Left forelimb (tissue), 1 donor: ENCODE measurements around the gene COX6A2.
A peak's percentile ranks its signal among the peaks of the same experiment; 100 is the strongest.

Source experiments
- DNase-seq: peaks from one replicate; pipeline ENCODE4 v3.0.0-alpha.2; 2018; ENCODE audit warnings: low spot score

Gene COX6A2

DNA sequence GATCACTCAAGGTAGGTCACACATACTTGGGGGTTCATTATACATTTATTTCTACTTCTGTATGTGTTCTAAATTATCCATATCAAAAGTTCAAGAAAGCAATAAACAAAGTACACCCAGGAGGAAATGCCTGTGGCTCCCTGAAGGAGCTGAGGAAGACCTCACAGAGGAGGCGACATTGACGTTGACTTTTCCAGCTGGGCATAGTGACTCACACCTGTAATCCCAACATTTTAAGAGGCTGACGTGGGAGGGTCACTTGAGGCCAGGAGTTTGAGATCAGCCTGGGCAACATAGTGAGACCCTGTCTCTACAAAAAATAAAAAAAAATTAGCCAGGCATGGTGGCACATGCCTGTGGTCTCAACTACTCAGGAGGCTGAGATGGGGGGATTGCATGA lies 18.7 kb downstream of the COX6A2 start:
- DNase-seq, result peak; percentile 1

DNA sequence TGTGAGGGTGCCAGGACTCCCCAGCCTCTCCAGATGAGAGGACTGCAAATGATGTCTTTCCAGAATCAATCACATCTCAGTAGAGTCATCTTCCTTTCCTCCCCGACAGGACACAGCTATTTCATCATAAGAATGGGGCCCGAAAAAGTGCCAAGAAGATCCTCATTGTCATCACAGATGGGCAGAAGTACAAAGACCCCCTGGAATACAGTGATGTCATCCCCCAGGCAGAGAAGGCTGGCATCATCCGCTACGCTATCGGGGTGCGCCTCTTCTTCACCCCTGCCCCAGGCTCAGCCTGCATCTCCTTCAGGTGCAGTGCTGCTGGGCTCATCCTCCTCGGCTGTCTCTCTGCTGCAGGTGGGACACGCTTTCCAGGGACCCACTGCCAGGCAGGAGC lies 20.8 kb downstream of the COX6A2 start:
- peak; percentile 34 for DNase-seq

DNA sequence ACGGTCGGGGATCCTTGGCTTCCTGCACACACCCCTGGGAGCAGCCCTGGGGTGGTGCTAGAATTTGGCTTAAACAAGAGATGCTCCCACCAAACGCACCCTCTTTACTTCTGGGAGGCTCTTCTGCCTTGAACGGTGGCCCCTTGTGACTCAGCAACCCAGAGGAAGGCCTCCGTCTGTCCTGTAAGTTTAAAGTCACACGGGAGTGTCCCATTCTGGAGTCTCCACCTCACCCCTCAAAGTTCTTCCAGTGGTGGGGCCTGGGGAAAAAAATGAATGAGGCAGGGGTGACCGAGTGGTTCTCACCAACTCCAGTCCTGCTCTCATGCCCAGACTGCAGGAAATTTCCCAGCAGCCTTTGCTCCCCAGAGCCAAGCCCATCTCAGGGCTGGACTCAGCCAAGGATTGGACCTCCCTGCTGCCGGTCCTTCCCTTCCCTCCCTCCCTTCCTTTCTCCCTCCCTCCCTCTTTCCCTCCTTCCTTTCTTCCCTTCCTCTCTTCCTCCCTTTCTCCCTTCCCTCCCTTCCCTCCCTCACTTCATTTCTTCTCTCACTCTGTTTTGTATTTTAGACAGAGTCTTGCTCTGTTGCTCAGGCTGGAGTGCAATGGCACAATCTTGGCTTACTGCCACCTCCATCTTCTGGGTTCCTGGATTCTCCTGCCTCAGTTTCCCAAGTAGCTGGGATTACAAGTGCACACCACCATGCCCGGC lies 23.7 kb downstream of the COX6A2 start:
- no peak for DNase-seq

DNA sequence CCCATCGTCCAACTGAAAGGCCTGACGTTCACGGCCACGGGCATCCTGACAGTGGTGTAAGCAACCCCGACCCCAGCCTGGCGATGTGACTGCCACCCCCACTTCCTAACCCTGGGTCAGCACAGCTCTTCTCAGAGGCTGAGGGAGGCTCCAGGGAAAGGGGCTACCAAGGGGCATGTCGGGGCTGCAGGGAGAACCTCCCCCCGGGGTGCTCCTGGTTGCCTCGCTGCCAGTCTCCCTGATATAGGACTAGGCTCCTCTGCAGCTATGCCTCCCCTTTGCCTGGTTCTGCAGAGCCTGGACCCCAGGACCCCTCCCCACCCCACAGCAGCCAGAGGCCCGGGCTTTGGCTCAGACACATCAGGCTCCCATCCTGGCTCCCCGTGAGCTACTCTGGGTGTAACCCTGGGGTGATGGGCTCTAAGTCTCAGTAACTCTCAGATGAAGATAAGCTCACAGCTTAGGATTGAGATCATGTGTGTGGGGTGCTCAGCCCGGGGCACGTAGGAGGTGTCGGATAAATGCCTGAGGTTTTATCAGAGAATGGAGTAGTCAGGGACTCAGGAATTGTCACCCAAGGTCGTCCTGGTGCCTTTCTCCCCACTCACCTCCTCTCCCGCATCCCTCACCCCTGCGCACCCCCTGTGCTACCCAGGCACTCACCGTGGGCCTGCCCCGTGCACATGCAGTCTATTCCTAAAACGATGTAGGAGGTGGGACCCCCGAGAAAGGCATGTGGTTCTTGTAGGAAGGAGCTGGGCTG lies 24.4 kb downstream of the COX6A2 start:
- DNase-seq, result no peak

GRCh38 chr16:31402687-31403086 lies 25.5 kb downstream of the COX6A2 start:
- DNase-seq, result no peak

GRCh38 chr16:31401436-31401835 lies 26.7 kb downstream of the COX6A2 start:
- no peak for DNase-seq

- DNase-seq, result peak; percentile 26
Observed at GRCh38 chr16:31400191-31400590, 28.0 kb downstream of the COX6A2 start.

DNA sequence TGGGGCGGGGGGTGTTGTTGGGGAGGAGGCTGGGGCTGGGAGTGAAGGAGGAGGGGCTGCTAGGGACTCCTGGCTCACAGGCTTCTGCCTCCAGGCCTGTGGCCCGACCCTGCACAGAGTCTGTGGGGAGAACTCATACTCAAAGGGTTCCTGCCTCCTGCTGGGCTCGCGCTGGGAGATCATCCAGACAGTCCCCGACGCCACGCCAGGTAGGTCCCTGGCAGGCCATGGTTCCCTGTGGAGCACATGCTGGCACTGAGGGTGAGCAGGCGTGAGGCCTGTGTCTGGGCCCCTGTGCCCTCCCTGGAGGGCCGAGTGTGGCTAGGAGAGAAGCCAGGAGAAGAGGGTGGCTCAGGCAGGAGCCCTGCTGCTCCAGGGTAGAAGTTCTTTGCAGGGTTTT lies 30.5 kb downstream of the COX6A2 start:
- DNase-seq, result no peak

GRCh38 chr16:31397096-31397660 lies 31.0 kb downstream of the COX6A2 start:
- DNase-seq, result no peak

GRCh38 chr16:31395647-31396046 lies 32.5 kb downstream of the COX6A2 start:
- DNase-seq, result no peak

- no peak for DNase-seq
Observed at GRCh38 chr16:31393056-31393455, 35.1 kb downstream of the COX6A2 start, which contains the start of gene ITGAD. ITGAD (plus strand) TSS chr16:31393335; CDS start chr16:31393361, 26 bp downstream.

DNA sequence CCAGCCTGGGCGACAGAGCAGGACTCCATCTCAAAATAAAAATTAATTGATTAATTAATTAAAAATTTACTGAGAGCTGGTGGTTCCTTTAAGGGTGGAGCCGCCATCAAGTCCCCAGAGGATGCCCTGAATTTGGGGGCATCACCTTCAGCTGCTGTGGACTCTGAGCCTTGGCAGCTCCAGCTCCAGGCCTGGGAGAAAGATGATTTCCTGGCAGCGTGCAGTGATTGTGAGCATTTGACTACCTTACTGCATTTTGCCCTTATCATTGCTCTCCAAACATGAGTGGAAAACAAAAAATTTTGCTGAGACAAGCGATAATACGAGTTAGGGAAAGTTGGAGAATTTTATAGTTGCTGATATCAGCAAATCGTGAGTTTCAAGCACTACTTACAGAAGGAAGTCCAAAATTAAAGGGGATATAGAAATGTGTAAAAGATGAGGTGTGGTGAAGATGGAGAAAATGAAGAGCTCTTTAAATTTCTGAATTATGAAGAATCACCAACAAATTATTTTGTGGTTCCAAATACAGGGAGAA lies 37.6 kb downstream of the COX6A2 start:
- no peak for DNase-seq

GRCh38 chr16:31388535-31388934 lies 39.6 kb downstream of the COX6A2 start:
- DNase-seq, result no peak

DNA sequence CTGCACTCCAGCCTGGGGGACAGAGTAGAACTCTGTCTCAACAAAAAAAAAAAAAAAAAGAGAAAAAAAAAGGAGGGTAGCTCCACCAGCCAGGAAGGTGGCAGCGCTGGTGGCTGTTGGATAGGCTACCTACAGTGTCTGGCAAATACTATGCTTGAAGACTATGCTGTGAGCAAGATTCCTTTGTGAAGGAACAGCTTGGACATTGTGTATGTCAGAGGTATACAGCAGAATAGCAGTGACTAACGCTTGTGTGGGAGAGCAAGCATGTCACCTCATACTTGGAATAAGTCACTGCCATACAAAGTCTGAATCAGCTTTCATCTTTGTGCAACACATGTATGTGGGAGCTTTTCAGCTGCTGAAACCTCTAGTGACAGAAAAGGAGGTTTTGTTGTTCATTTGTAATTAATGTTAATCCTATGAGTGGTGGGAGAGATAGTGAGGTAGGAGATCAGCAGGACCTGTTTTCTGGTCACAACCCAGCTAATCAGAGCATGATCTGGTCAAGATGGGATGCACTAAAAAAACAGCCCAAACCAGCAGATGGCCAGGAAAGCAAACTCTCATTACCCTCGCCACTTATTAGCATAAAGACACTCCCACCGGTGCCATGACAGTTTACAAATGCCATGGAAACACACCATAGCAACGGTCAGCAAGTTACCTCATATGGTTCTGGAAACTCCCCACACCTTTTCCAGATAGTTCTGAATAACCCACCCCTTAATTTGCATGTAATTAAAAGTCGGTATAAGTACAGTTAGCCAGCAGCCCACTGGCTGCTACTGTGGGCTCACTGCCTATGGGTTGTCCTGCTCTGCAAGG lies 41.8 kb downstream of the COX6A2 start:
- DNase-seq, result no peak

- DNase-seq, result no peak
Observed at GRCh38 chr16:31385680-31386079, 42.5 kb downstream of the COX6A2 start.

GRCh38 chr16:31382485-31383161 lies 45.5 kb downstream of the COX6A2 start:
- no peak for DNase-seq

- DNase-seq, result no peak
Observed at GRCh38 chr16:31380201-31380600, 48.0 kb downstream of the COX6A2 start.
